ENCODE measurements around the gene CAMK2D.

Gene CAMK2D

GRCh38 chr4:113445286-113445685 lies 316.3 kb downstream of the CAMK2D start:
- peak in 2 of 51 donors; percentile 7 to 22 for DNase-seq

- no peak for DNase-seq
Observed at GRCh38 chr4:113444386-113444785, 317.2 kb downstream of the CAMK2D start.

- no peak for DNase-seq
Observed at GRCh38 chr4:113442826-113443225, 318.7 kb downstream of the CAMK2D start.

GRCh38 chr4:113440371-113440770 lies 321.2 kb downstream of the CAMK2D start:
- no peak for DNase-seq

- DNase-seq = no peak
Observed at GRCh38 chr4:113438596-113438995, 322.9 kb downstream of the CAMK2D start.

- DNase-seq = no peak
Observed at GRCh38 chr4:113437129-113437528, 324.4 kb downstream of the CAMK2D start.

- DNase-seq = no peak
Observed at GRCh38 chr4:113436360-113436759, 325.2 kb downstream of the CAMK2D start.

GRCh38 chr4:113435893-113436292 lies 325.6 kb downstream of the CAMK2D start:
- peak in 11 of 51 donors; percentile 4 to 50 (median 14) for DNase-seq

GRCh38 chr4:113434247-113434587 lies 327.3 kb downstream of the CAMK2D start:
- no peak for DNase-seq

- no peak for DNase-seq
Observed at GRCh38 chr4:113433536-113434246, 327.8 kb downstream of the CAMK2D start.

GRCh38 chr4:113433116-113433515 lies 328.4 kb downstream of the CAMK2D start:
- DNase-seq = no peak

- DNase-seq = no peak
Observed at GRCh38 chr4:113423631-113424030, 337.9 kb downstream of the CAMK2D start.

- DNase-seq = no peak
Observed at GRCh38 chr4:113420938-113421337, 340.6 kb downstream of the CAMK2D start.

GRCh38 chr4:113419631-113420030 lies 341.9 kb downstream of the CAMK2D start:
- DNase-seq = no peak

GRCh38 chr4:113411496-113411938 lies 350.0 kb downstream of the CAMK2D start:
- DNase-seq = no peak

GRCh38 chr4:113410686-113411085 lies 350.9 kb downstream of the CAMK2D start:
- DNase-seq = no peak

GRCh38 chr4:113409181-113409580 lies 352.4 kb downstream of the CAMK2D start:
- DNase-seq = no peak

GRCh38 chr4:113407409-113407808 lies 354.1 kb downstream of the CAMK2D start:
- DNase-seq = no peak

- DNase-seq = no peak
Observed at GRCh38 chr4:113406723-113407016, 354.9 kb downstream of the CAMK2D start.

- no peak for DNase-seq
Observed at GRCh38 chr4:113405874-113406722, 355.4 kb downstream of the CAMK2D start.

- DNase-seq = no peak
Observed at GRCh38 chr4:113404841-113405240, 356.7 kb downstream of the CAMK2D start.

GRCh38 chr4:113404167-113404571 lies 357.4 kb downstream of the CAMK2D start:
- no peak for DNase-seq

Measured in hypothalamus (tissue), 51 donors.